K562 (cell line): ENCODE data around the gene C2CD2. TPM values are rescaled to one million over a fixed set of nuclear protein-coding genes. Genes with fewer than 3 reads are reported as not detected.

ENCODE experiments used
- CXXC5 ChIP-seq: fragments of 250-450 bp; sonication (Bioruptor Pico); IDR thresholded peaks from 2 replicates; pipeline ENCODE4 v1.8.0; 2022; ENCODE audit warnings: inconsistent platforms, mild to moderate bottlenecking, moderate library complexity
- DIDO1 ChIP-seq: fragments of 450-650 bp; IDR thresholded peaks from 2 replicates; pipeline ENCODE4 v1.6.1; 2016; ENCODE audit warnings: low read depth, missing biosample characterization, missing genetic modification characterization
- DPF2 ChIP-seq: fragments of 450-650 bp; IDR thresholded peaks from 2 replicates; pipeline ENCODE4 v1.6.1; 2016
- FOXA3 ChIP-seq, 2 experiments: fragments of 450-650 bp in 1 of 2; sonication (generic) in 1 of 2; formaldehyde crosslinking; IDR thresholded peaks in 1 of 2; conservative IDR thresholded peaks in 1 of 2; 2 replicates each; pipeline versions ENCODE4 v1.4.0 to v1.8.0; 2020 to 2022; ENCODE audit warnings: mild to moderate bottlenecking in 2 of 2, missing genetic modification reagents in 1 of 2
- KDM5B ChIP-seq: fragments of 200-600 bp; sonication (generic); IDR thresholded peaks from 2 replicates; pipeline ENCODE4 v1.6.1; 2012; ENCODE audit warnings: low read depth, mild to moderate bottlenecking, moderate library complexity, low read length, control low read depth, inconsistent platforms; ENCODE audit not compliant: insufficient replicate concordance
- NCOA1 ChIP-seq: fragments of 450-650 bp; IDR thresholded peaks from 2 replicates; pipeline ENCODE4 v1.6.1; 2016; ENCODE audit warnings: low read depth
- NR1H2 ChIP-seq: sonication (generic); formaldehyde crosslinking; IDR thresholded peaks from 2 replicates; pipeline ENCODE4 v1.4.0; 2020; ENCODE audit warnings: mild to moderate bottlenecking, missing genetic modification reagents
- PBX2 ChIP-seq, 2 experiments: IDR thresholded peaks in 1 of 2; conservative IDR thresholded peaks in 1 of 2; 2 replicates each; pipeline ENCODE4 v1.6.1; 2016; ENCODE audit warnings: low read depth in 2 of 2, mild to moderate bottlenecking in 1 of 2, missing compliant biosample characterization in 1 of 2, missing genetic modification characterization in 1 of 2, moderate library complexity in 1 of 2
- RB1 ChIP-seq: fragments of 450-650 bp; IDR thresholded peaks from 2 replicates; pipeline ENCODE4 v1.6.1; 2017; ENCODE audit warnings: low read depth, mild to moderate bottlenecking
- RBFOX2 ChIP-seq: fragments of 200-400 bp; formaldehyde crosslinking; IDR thresholded peaks from 2 replicates; pipeline ENCODE4 v1.6.1; 2017; ENCODE audit warnings: low read depth, mild to moderate bottlenecking, low read length, moderate library complexity
- RBM15 ChIP-seq: fragments of 200-400 bp; formaldehyde crosslinking; IDR thresholded peaks from 2 replicates; pipeline ENCODE4 v1.6.1; 2018; ENCODE audit warnings: mild to moderate bottlenecking, low read length, moderate library complexity; ENCODE audit not compliant: insufficient read depth
- TAF1 ChIP-seq: IDR thresholded peaks from 2 replicates; pipeline ENCODE4 v1.6.1; 2011; ENCODE audit warnings: mild to moderate bottlenecking, low read length, moderate library complexity; ENCODE audit not compliant: insufficient read depth, control insufficient read depth, severe bottlenecking; ENCODE audit errors: extremely low read depth
- TBP ChIP-seq: optimal IDR thresholded peaks from 2 replicates; pipeline ENCODE3; 2011; ENCODE audit warnings: low read depth, low read length, improper control_type of control experiment
- YY1 ChIP-seq, 3 experiments: IDR thresholded peaks; 2 replicates each; pipeline ENCODE4 v1.6.1; 2011; ENCODE audit warnings: low read length in 2 of 3, mild to moderate bottlenecking in 2 of 3, moderate library complexity in 2 of 3, borderline replicate concordance in 1 of 3, control low read depth in 1 of 3, low read depth in 1 of 3; ENCODE audit not compliant: insufficient read depth in 3 of 3, insufficient replicate concordance in 2 of 3, control insufficient read depth in 1 of 3, insufficient read length in 1 of 3; ENCODE audit errors: extremely low read depth in 1 of 3
- polyA plus RNA-seq, 8 experiments: library from polyadenylated mRNA; depleted of rRNA in 4 of 8; stranded (reverse) in 5 of 8; unstranded in 3 of 8; fragments of >200 nt; fragmentation: Nextera tagmentation in 2 of 8; fragmentation: Illumina TruSeq in 1 of 8; extraction: Ambion mirVana in 2 of 8; extraction: Trizol in 1 of 8; gene quantifications; 2 replicates each; pipeline versions ENCODE4 v1.2.1 to v1.2.3, GENCODE V29; 2011 to 2014; ENCODE audit warnings: inconsistent platforms in 1 of 8, missing spikeins in 1 of 8
- total RNA-seq, 7 experiments: library from RNA; depleted of rRNA in 6 of 7; stranded (reverse); fragments of >200 nt in 6 of 7; fragmentation: Illumina TruSeq in 2 of 7; extraction: Trizol in 2 of 7; gene quantifications; 2 replicates each; pipeline versions ENCODE4 v1.2.1 to v1.2.3, GENCODE V29; 2011 to 2021; ENCODE audit warnings: low replicate concordance in 1 of 7
- TF ChIP-seq, protein P1 (sequence below): fragments of 250-450 bp; sonication (Bioruptor Pico); IDR thresholded peaks from 2 replicates; pipeline ENCODE4 v1.4.0; 2020
- TF ChIP-seq, protein P2 (sequence below), 2 experiments: IDR thresholded peaks; 2 replicates each; pipeline ENCODE4 v1.6.1; 2011; ENCODE audit warnings: borderline replicate concordance in 1 of 2, control low read depth in 1 of 2, low read depth in 1 of 2, low read length in 1 of 2, mild to moderate bottlenecking in 1 of 2, mixed read lengths in 1 of 2, moderate library complexity in 1 of 2; ENCODE audit not compliant: insufficient read depth in 1 of 2, insufficient read length in 1 of 2, poor library complexity in 1 of 2, severe bottlenecking in 1 of 2; ENCODE audit errors: extremely low read depth in 1 of 2

Gene C2CD2
- total and polyA plus RNA-seq, 9 of the 15 experiments (the other 6 are each of a cell fraction or from before 2014, with no cell fraction given) = 1.3 to 21.6 (median 12.1) TPM

GRCh38 chr21:41878831-41879189, 75.0 kb downstream of the C2CD2 start (continued):
- peak in 2 of 3 experiments; percentile 72 to 75 for TF ChIP-seq YY1 (IDR thresholded peaks at IDR 0.05; ENCODE audit: borderline replicate concordance in 1 of 3, control insufficient read depth in 1 of 3, extremely low read depth in 1 of 3, insufficient read depth in 3 of 3, insufficient read length in 1 of 3, insufficient replicate concordance in 2 of 3, low read depth in 1 of 3, low read length in 2 of 3)
- 0 out of 4 replicates have a peak, but pooled peaks of 1 of the 2 experiments have one; percentile 7 for TF ChIP-seq FOXA3 (CRISPR knock-in tag; conservative IDR thresholded peaks at IDR 0.05 in 1 of 2, IDR thresholded peaks at IDR 0.05 in 1 of 2)
- TF ChIP-seq DIDO1 (tag) = no peak
- TF ChIP-seq TAF1 = peak; percentile 60
- TF ChIP-seq TBP = peak; percentile 69
- TF ChIP-seq RB1 = no peak
- no peak for TF ChIP-seq NR1H2 (CRISPR knock-in tag)
- TF ChIP-seq, protein P1, sequence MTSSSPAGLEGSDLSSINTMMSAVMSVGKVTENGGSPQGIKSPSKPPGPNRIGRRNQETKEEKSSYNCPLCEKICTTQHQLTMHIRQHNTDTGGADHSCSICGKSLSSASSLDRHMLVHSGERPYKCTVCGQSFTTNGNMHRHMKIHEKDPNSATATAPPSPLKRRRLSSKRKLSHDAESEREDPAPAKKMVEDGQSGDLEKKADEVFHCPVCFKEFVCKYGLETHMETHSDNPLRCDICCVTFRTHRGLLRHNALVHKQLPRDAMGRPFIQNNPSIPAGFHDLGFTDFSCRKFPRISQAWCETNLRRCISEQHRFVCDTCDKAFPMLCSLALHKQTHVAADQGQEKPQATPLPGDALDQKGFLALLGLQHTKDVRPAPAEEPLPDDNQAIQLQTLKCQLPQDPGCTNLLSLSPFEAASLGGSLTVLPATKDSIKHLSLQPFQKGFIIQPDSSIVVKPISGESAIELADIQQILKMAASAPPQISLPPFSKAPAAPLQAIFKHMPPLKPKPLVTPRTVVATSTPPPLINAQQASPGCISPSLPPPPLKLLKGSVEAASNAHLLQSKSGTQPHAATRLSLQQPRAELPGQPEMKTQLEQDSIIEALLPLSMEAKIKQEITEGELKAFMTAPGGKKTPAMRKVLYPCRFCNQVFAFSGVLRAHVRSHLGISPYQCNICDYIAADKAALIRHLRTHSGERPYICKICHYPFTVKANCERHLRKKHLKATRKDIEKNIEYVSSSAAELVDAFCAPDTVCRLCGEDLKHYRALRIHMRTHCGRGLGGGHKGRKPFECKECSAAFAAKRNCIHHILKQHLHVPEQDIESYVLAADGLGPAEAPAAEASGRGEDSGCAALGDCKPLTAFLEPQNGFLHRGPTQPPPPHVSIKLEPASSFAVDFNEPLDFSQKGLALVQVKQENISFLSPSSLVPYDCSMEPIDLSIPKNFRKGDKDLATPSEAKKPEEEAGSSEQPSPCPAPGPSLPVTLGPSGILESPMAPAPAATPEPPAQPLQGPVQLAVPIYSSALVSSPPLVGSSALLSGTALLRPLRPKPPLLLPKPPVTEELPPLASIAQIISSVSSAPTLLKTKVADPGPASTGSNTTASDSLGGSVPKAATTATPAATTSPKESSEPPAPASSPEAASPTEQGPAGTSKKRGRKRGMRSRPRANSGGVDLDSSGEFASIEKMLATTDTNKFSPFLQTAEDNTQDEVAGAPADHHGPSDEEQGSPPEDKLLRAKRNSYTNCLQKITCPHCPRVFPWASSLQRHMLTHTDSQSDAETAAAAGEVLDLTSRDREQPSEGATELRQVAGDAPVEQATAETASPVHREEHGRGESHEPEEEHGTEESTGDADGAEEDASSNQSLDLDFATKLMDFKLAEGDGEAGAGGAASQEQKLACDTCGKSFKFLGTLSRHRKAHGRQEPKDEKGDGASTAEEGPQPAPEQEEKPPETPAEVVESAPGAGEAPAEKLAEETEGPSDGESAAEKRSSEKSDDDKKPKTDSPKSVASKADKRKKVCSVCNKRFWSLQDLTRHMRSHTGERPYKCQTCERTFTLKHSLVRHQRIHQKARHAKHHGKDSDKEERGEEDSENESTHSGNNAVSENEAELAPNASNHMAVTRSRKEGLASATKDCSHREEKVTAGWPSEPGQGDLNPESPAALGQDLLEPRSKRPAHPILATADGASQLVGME (CRISPR knock-in tag) = no peak
- TF ChIP-seq CXXC5 (CRISPR knock-in tag) = 0 out of 2 replicates have a peak, but pooled peaks have one; percentile 24
- TF ChIP-seq RBFOX2 = peak; percentile 71
- TF ChIP-seq, protein P2, sequence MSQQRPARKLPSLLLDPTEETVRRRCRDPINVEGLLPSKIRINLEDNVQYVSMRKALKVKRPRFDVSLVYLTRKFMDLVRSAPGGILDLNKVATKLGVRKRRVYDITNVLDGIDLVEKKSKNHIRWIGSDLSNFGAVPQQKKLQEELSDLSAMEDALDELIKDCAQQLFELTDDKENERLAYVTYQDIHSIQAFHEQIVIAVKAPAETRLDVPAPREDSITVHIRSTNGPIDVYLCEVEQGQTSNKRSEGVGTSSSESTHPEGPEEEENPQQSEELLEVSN (IDR thresholded peaks at IDR 0.05; ENCODE audit: borderline replicate concordance in 1 of 2, extremely low read depth in 1 of 2, insufficient read depth in 1 of 2, insufficient read length in 1 of 2, low read depth in 1 of 2, low read length in 1 of 2, poor library complexity in 1 of 2, severe bottlenecking in 1 of 2) = peak in 1 of 2 experiments; percentile 73
- TF ChIP-seq KDM5B = no peak
- TF ChIP-seq RBM15 = no peak
- TF ChIP-seq PBX2 (CRISPR knock-in tag; IDR thresholded peaks at IDR 0.05; ENCODE audit: low read depth) = no peak
- no peak for TF ChIP-seq PBX2 (tag; conservative IDR thresholded peaks at IDR 0.05; ENCODE audit: low read depth)
- no peak for TF ChIP-seq DPF2
- TF ChIP-seq NCOA1 = no peak
